HG02623 (cell line): ENCODE measurements around the gene ZC3H4.
A peak's percentile ranks its signal among the peaks of the same experiment; 100 is the strongest.
"Not testable (repeated sequence)": the region's sequence is repeated elsewhere in the genome, so short reads cannot be mapped to it uniquely, and the experiment has no call there.

Experiments
- ATAC-seq: cut with Tn5 transposase; IDR thresholded peaks from one replicate; pipeline ENCODE4 v1.9.1; 2021; ENCODE audit warnings: moderate library complexity; ENCODE audit not compliant: unreplicated experiment

ZC3H4 gene

DNA sequence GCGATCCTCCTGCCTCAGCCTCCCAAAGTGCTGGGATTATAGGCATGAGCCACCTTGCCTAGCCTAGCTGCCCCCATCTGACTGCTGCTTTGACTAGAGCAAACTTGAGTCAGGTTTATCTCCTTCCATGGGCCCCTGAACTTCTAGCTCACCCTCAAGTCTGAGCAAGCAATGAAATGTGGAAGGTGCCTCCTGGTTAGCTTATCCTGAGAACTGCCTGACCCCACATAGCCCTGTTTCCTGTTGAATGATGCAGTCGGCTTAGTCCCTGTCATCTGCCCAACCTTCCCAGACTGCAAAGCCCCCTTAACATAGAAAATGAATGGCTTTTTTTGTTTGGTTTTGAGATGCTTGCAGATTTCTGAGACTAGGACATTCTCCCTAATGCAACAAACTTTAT, 56.2 kb downstream of the ZC3H4 start:
- ATAC-seq: no peak

GRCh38 chr19:47056411-47056810, 57.2 kb downstream of the ZC3H4 start:
- ATAC-seq: no peak

GRCh38 chr19:47050562-47050961, 63.0 kb downstream of the ZC3H4 start:
- ATAC-seq: not testable (repeated sequence)

GRCh38 chr19:47049307-47049700, 64.3 kb downstream of the ZC3H4 start:
- no peak for ATAC-seq

- ATAC-seq: peak; percentile 33
These were observed 65.7 kb downstream of the ZC3H4 start for GRCh38 chr19:47047763-47048405.

GRCh38 chr19:47047272-47047762, 66.3 kb downstream of the ZC3H4 start:
- ATAC-seq: no peak

- ATAC-seq: no peak
These were observed 67.6 kb downstream of the ZC3H4 start for GRCh38 chr19:47045867-47046470.

DNA sequence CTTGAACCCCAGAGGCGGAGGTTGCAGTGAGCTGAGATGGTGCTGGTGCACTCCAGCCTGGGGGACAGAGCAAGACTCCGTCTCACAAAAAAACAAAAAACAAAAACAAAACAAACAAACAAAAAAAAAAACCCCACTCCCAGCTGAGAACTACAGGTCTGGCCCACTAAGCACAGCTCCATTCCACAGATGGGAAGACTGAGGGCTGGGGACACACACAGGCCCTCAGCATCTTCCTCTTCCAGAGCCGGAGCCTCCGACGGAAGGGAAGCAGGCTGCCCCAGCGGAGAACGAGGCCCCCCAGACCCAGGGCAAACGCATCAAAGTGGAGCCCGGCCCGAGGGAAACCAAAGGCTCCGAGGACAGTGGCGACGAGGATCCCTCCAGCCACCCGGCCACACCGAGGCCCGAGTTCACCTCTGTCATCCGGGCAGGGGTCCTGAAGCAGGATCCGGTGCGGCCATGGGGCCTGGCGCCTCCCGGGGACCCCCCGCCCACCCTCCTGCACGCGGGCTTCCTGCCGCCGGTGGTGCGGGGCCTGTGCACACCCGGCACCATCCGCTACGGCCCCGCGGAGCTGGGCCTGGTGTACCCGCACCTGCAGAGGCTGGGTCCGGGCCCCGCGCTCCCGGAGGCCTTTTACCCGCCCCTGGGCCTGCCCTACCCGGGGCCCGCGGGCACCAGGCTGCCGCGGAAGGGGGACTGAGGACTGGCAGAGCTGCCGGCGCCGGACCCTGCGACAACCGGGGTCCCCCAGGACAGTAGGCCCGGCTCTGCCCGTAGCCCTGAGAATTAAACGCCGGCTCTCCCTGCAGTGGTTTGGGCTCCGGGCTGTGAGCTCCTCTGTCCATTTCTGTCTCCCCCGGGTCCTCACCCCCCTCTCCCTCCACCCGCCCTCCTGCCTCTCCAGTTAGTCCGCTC, 68.4 kb downstream of the ZC3H4 start:
- no peak for ATAC-seq

GRCh38 chr19:47040869-47041268, 72.7 kb downstream of the ZC3H4 start:
- ATAC-seq: no peak

- no peak for ATAC-seq
These were observed 74.2 kb downstream of the ZC3H4 start for GRCh38 chr19:47039239-47039874.

GRCh38 chr19:47037766-47038165, 75.8 kb downstream of the ZC3H4 start:
- no peak for ATAC-seq

GRCh38 chr19:47036097-47036651, 77.4 kb downstream of the ZC3H4 start:
- no peak for ATAC-seq

- peak; percentile 72 for ATAC-seq
These were observed 78.2 kb downstream of the ZC3H4 start for GRCh38 chr19:47035127-47036096.

- ATAC-seq: no peak
These were observed 81.3 kb downstream of the ZC3H4 start for GRCh38 chr19:47032171-47032811.

DNA sequence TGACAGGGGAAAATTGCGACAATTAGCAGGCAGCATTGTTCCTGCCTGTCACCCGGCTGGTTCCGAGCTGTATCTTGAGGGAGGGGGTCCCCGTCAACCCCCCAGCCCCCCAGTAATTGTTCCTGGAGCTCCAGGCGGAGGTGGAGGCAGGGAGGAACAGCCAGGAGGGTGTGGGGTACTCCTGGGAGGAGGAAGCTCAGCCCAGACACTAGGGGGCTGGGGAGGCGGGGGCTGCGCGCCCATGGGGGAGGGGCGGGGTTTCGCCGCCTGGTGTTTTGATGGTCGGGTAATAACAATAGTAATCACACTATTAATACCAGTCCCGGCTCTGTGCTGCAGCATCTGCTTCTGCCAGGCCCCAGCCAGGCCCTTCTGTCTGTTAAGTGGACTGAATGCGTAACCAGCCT, 85.4 kb downstream of the ZC3H4 start:
- no peak for ATAC-seq

GRCh38 chr19:47027586-47028088, 85.9 kb downstream of the ZC3H4 start:
- no peak for ATAC-seq

- ATAC-seq: no peak
These were observed 86.7 kb downstream of the ZC3H4 start for GRCh38 chr19:47026889-47027288.

- ATAC-seq: no peak
These were observed 87.4 kb downstream of the ZC3H4 start for GRCh38 chr19:47026156-47026555.

DNA sequence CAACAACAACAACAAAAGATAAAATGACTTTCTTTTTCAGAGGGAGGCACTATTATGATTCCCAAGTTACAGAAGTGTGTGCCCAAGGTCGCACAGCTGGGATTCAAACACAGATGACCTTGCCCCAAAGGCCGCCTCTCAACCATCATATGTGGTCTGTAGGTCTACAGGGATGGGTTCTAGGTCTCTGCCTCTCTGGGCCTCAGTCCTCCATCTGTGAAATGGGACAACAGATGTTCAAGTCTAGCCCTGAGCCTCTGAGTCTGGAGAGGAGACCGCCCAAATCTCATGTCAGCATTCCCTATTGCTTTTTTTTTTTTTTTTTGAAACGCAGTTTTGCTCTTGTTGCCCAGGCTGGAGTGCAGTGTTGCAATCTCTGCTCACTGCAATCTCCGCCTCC, 89.1 kb downstream of the ZC3H4 start:
- no peak for ATAC-seq
